ENCODE data around the gene URI1.
A peak's percentile ranks its signal among the peaks of the same experiment; 100 is the strongest.
"Not testable (repeated sequence)": the region's sequence is repeated elsewhere in the genome, so short reads cannot be mapped to it uniquely, and the experiment has no call there.

The URI1 gene

GRCh38 chr19:29942404-29943261, 594 bp downstream of the URI1 start:
- DNase-seq (ENCODE audit: low spot score), result no peak

- DNase-seq (ENCODE audit: low spot score), result no peak
Observed at GRCh38 chr19:29943615-29944014, 1.6 kb downstream of the URI1 start.

- DNase-seq (ENCODE audit: low spot score), result no peak
Observed at GRCh38 chr19:29944390-29945012, 2.5 kb downstream of the URI1 start.

DNA sequence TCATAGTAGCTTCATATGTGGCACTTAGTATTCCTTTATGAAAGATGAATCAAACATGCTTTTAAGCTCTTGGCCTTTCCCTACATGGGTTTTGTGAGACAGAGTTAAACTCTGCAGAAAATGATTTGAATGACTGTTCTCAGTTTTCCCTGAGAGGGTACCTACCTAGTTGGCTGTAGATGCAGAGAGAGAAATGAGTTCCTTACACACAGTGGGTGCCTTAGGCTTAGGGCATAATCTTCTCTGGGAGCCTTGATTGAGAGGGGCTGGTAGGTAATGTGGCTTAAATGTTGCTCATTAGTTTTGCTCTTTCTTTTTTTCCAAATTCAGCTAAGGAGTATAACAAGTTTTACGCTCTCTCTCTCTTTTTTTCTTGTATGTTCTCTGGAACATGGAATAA, 3.0 kb downstream of the URI1 start:
- DNase-seq (ENCODE audit: low spot score), result no peak

DNA sequence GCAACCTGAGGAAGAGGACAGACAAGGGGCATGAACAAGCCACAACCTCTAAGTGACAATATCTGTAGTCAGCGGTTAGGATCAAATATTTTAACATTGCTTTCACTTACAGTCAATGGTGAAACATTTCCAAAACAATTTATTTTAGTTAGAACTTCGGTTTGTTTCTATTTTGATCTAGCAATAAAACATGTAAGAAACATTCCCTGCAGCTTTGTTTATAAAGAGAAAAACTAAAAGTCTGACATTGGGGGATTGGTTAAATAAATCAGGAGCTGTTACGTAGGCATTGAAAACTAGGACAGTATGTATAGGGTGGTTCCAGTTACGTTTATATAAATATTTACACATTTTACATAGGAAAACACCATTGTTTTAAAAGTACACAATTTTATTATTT, 3.4 kb downstream of the URI1 start:
- DNase-seq (ENCODE audit: low spot score), result no peak

DNA sequence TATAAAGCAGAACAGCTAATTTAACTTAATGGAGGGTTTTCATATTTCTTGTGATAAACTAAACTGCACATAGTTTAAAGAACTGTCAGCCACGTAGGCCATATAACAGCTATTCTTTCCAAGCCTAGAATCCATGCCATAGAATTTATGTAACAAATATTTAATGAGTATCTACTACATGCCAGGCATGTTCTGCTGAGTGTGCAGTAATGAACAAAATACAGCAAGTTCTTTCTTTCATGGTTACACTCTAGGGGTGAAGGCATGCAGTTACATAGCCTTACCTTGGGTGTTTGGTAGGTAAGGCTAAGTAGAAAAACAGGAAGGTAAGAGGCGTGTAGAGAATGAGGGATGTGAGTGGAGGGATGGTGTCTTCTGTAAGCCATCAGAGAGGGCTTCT, 4.6 kb downstream of the URI1 start:
- no peak for DNase-seq (ENCODE audit: low spot score)

DNA sequence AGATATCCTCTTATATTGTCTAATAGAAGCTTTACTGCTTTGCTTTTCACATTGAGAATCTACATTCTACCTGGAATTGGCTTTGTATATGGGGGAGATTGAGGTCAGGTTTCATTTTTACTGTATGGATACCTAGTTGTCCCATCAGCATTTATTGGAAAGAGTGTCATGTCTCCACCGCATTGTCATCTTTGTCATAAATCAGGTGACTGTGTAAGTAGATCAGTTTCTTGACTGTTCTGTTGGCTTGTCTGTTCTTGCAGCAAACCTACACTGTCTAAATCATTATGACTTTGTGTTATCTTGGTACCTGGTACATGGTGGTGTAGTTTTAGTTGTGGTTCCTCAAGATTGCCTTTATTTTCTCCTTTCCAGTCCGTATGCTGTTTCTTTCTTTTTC, 5.8 kb downstream of the URI1 start:
- DNase-seq (ENCODE audit: low spot score), result no peak

- DNase-seq (ENCODE audit: low spot score), result not testable (repeated sequence)
Observed at GRCh38 chr19:29948759-29949470, 6.9 kb downstream of the URI1 start.

DNA sequence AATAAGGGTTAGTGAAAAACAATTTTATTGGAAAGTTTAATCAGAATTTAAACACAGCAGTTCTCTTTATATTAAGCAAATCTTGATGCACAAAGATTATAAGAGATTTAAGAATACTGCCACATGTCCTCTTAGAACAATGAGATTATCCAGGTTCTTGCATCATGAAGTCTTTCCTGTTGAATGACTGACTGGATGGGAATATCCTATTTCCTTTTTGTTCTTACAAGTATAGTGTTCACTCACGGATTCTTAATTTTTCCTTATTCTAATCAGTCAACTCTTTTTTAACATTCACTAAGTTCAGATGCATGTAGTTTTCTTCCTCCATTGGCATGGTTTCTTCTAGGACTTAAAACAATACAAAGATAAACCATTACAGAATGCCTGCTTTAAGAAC, 10.1 kb downstream of the URI1 start:
- no peak for DNase-seq (ENCODE audit: low spot score)

- no peak for DNase-seq (ENCODE audit: low spot score)
Observed at GRCh38 chr19:29952646-29953045, 10.6 kb downstream of the URI1 start.

- DNase-seq (ENCODE audit: low spot score), result no peak
Observed at GRCh38 chr19:29953352-29954247, 11.6 kb downstream of the URI1 start.

GRCh38 chr19:29956855-29957254, 14.8 kb downstream of the URI1 start:
- DNase-seq (ENCODE audit: low spot score), result no peak

DNA sequence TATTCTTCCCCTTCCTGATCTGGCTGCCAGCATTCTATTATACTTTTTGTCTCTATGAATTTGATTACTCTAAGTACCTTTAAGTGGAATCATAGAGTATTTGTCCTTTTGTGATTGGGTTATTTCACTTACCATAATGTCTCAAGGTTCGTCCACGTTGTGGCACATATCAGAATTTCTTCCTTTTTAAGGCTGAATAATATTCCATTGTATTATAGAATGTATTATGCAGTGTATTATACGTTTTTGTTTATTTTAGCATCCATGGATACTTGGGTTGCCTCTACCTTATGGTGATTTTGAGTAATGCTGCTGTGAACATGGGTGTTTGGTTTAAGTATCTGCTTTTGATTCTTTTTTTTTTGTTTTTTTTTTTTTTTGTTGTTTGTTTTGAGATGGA, 19.3 kb downstream of the URI1 start:
- DNase-seq (ENCODE audit: low spot score), result no peak

GRCh38 chr19:29962793-29963192, 20.8 kb downstream of the URI1 start:
- DNase-seq (ENCODE audit: low spot score), result no peak

- no peak for DNase-seq (ENCODE audit: low spot score)
Observed at GRCh38 chr19:29963576-29963975, 21.5 kb downstream of the URI1 start.

DNA sequence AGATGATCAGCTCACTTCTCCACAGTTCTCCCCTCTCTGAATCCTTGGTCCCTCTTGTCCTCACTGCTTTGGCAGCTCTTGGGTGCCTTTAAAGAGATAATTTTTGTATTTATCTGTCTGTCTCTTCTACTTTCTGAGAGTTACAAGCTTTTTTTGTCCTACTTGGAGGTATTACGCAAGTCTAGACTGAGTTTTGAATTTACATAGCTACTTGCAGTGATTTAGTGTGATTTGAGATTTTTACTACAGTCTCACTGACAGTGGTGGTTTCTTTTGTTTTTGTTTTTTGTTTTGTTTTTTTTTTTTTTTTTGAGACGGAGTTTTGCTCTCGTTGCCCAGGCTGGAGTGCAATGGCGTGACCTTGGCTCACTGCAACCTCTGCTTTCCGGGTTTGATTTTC, 22.1 kb downstream of the URI1 start:
- no peak for DNase-seq (ENCODE audit: low spot score)

GRCh38 chr19:29965492-29965891, 23.5 kb downstream of the URI1 start:
- DNase-seq (ENCODE audit: low spot score), result peak; percentile 25

DNA sequence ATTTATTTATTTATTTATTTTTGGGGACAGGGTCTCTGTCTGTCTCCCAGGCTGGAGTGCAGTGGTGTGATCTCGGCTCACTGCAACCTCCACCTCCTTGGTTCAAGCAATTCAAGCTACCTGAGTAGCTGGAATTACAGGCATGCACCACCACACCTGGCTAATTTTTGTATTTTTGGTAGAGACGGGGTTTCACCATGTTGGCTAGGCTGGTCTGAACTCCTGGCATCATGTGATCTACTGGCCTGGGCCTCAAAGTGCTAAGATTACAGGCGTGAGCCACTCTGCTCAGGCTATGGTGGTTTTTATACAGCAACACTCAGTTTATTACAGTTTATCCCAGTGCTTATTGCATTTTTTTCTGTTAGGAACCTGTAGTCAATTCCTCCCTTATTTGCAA, 24.1 kb downstream of the URI1 start:
- not testable (repeated sequence) for DNase-seq (ENCODE audit: low spot score)

DNA sequence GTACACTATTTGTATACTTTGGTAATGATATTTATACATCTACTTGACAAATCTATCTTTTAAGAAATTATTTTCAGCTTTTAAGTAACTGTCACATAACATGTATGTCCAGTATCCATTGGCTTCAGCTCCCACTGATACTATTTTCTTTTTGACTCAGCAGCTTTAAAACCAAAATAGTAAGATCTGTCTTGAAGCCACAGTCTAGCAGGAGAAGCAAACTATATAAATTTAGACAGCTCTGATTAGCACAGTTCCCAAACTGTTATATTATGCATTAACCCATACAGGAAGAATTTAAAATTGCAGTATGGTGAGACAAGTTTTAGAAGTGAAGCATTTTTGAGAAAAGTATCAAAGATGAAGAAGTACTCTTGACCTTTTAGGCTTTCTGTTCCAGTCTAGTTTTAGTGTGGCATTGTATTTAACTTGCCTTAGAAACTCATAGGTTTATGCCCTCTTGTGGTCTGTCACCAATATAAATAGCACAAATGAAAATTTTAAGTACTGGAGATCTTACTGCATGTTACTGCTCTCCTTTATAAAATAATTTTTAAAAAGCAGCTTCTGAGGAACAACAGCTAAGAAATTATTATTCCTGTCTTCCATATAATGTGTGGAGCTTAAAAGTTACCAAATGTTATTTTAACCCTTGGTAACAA, 24.7 kb downstream of the URI1 start:
- peak; percentile 15 for DNase-seq (ENCODE audit: low spot score)

DNA sequence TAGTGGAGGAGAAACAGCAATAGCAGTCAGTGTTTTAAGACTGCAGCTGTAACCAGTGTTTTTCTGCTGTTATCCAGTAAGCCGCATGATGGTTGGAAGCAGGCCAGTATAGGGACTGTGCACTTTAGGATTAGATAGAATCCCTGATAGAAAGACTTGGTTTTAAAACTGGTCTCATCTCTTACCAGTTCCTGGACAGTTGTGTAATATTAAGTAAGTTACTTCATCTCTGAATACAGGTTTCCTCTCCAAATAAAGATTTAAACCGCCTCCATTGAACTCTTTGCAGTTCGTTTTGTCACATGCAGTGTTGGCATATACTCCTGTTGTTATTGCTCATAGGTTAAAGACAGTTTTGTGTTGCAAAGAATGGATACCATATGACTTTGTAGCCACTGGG, 25.6 kb downstream of the URI1 start:
- peak; percentile 10 for DNase-seq (ENCODE audit: low spot score)

DNA sequence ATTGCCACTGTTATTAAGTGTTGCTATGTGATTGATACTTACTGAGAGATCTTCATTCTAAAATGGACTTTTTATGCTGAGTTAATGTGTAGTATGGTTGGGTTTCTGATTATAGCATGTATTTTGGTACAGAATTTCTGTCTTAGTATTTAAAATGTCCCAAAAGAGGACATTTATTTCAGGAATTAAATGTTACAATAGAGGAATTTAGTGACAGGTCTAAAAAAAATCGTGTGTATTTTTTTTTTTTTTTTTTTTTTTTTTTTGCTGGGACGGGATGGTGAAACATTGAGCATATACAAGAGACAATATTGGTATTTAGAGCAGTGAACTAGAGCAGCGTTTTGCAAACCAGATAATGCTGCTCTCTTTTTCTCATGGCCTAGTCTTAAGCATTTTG, 27.9 kb downstream of the URI1 start:
- no peak for DNase-seq (ENCODE audit: low spot score)

GRCh38 chr19:29971002-29971401, 29.0 kb downstream of the URI1 start:
- DNase-seq (ENCODE audit: low spot score), result no peak
